ENCODE data around the gene TLK2. TPM values are rescaled to one million over a fixed set of nuclear protein-coding genes. Genes with fewer than 3 reads are reported as not detected.

The TLK2 gene
- total and polyA plus RNA-seq, 5 donors = 14.6 to 29.1 (median 27.1) TPM

DNA sequence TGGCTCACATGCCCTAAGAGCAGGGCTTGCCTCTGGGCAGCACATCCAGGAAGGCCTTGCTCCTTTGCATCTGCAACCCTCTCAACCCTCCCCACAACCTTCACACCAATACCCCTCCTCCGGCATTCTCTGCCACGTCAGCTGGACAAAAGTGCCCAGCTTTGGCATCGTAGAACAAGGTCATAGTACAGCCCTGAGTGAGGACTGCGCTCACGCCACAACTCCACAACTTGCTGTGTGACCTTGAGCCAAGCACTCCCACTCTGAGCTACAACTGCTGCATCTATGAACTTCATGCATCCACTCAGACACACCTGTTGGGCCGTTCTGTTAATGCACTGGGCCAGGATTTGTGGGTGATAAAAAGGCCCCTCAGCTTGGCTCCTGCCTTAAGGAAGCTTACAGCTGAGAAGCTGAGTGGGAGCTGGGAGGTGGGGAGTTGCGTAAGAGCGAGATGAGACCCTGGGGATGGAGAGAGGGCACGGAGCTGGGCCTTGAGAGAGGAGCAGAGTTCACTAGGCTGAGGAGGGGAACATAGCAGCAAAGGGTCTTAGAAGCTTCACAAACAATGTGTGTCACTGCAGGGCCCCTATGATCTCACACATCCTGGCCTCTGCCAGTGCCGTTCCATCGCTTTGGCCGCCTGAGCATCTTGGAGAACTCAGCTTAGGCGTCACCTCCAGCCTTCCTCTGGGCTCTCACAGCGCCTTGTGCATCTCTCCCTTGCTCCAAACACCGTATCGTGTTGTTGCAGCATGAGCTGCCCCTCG, 140.2 kb downstream of the TLK2 start:
- 70% methylated on average over 17 of the region's 17 CpGs for WGBS
- intact Hi-C loops (cut with DNase I) = no loop called here
- peak; percentile 51 to 72 (median 69) for DNase-seq

DNA sequence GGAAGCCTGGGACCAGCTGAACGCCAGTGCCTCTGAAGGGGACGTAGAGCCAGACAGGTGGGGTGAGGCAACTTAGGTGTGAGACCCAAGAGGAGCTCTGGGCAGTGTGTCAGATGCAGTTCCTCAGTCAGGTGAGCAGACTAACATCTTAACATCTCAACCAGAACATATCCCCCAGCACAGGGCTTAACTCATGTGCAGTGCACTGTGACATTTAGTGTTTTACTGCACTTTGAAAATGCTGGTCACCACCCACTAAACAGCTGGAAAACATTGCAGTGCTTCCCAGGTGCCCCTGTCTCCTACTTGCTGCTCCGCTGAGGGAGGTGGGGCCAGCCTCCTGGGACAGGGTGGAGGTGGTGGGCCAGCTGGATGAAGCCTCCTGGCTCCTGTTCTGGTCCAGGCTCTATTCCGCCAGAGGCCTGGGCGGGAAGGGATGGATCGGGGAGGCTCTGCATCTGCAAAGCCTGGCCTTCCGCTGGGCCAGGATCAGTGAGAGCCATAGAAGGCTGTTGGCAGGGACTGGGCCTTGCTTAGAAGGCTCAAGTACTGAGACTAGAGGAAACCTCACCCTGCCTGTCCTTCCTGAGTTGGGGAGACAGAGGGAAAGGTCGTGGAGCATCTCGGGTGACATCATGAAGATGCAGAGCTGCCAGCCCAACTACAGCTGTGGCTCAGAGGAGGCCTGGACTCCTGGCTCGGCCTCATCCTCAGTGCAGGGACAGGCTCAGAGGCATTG, 141.0 kb downstream of the TLK2 start:
- intact Hi-C loops (cut with DNase I) = no loop called here
- WGBS = 73% methylated on average over 10 of the region's 10 CpGs
- H3K27ac ChIP-seq (ENCODE audit: low read length) = no peak overlapping the region
- H3K27me3 ChIP-seq (ENCODE audit: control insufficient read depth, insufficient read depth) = no peaks in the 10 kb centered on the region
- H3K9me3 ChIP-seq (ENCODE audit: control insufficient read depth, low read length) = no peaks in the 10 kb centered on the region
- ATAC-seq = peak in 1 of 2 donors; percentile 34
- H3K4me1 ChIP-seq (ENCODE audit: control insufficient read depth, insufficient read depth, low read length) = peaks cover 3% of the 10 kb centered on the region
- peak in 2 of 3 donors; percentile 61 to 62 for DNase-seq
- no peak overlapping the region for H3K4me3 ChIP-seq (ENCODE audit: low read length)

More for the DNA sequence above, 140.2 kb downstream of the TLK2 start:
- H3K4me3 ChIP-seq (ENCODE audit: low read length) = no peak overlapping the region
- H3K27ac ChIP-seq (ENCODE audit: low read length) = no peak overlapping the region
- ATAC-seq = peak; percentile 47 to 61
- no peaks in the 10 kb centered on the region for H3K9me3 ChIP-seq (ENCODE audit: control insufficient read depth, low read length)
- no peaks in the 10 kb centered on the region for H3K27me3 ChIP-seq (ENCODE audit: control insufficient read depth, insufficient read depth)
- peaks cover 3% of the 10 kb centered on the region for H3K4me1 ChIP-seq (ENCODE audit: control insufficient read depth, insufficient read depth, low read length)

DNA sequence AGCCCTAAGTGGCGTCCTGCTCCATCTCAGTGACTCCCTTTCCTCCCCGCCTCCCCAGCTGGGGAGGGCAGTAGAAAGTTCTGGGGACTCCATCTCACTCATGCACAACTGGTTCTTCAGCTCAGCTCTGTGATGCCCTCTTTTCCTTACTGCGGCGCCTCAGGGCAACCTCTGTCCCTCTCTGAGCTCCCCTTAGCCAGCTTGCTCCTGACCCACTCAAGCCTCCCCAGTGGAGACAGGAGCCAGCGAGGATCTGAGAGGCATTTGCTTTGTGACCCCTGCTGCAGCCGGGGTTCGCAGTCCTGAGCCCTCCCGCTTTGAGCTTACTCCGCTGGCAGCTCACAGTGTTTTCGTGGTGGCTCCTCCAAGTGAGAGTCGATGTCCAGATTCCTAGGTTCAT, 142.6 kb downstream of the TLK2 start:
- ATAC-seq (no peak), DNase-seq (no peak)
- no peaks in the 10 kb centered on the region for H3K27me3 ChIP-seq (ENCODE audit: control insufficient read depth, insufficient read depth)
- no peak overlapping the region for H3K27ac ChIP-seq (ENCODE audit: low read length)
- H3K4me1 ChIP-seq (ENCODE audit: control insufficient read depth, insufficient read depth, low read length) = peaks cover 2% of the 10 kb centered on the region
- intact Hi-C loops (cut with DNase I) = no loop called here
- WGBS = 87% methylated on average over 11 of the region's 11 CpGs
- no peaks in the 10 kb centered on the region for H3K9me3 ChIP-seq (ENCODE audit: control insufficient read depth, low read length)
- H3K4me3 ChIP-seq (ENCODE audit: low read length) = no peak overlapping the region

DNA sequence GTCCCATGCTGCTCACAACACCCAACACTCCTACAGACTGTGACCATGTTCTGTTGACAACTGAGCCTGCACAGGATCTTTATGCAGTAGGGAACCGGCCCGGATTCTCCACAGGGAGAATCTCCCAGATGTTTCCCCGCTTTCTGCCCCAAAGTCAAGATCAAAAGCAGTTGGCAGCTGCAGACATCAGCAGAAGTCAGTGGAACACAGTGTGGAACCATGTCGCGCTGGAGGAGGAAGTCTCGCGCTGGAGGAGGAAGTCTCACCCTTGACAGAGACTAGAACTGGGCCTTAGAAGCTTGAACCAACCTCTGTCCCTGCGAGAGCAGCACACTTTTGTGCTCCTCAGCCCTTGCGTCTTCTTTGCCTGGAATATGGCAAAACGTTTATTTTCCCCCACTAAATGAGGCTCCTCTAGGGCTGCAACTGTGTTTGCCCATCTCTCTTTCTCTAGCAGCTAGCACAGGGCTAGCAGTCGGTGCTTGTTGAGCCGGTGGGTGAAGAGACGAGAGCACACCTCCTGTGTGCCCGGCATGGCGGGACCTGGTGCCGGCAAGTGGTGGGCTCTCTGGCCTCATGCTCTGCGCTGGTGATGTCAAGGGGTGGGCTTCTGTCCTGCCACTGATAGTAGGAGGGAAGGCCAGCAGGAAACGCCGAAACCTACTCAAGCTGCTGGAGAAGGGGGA, 146.7 kb downstream of the TLK2 start:
- peak in 1 of 3 donors; percentile 52 for DNase-seq
- no peaks in the 10 kb centered on the region for H3K9me3 ChIP-seq (ENCODE audit: control insufficient read depth, low read length)
- peak overlapping the region; percentile 10 for H3K27ac ChIP-seq (ENCODE audit: low read length)
- intact Hi-C loops (cut with DNase I) = no loop called here
- no peak for ATAC-seq
- H3K27me3 ChIP-seq (ENCODE audit: control insufficient read depth, insufficient read depth) = no peaks in the 10 kb centered on the region
- 86% methylated on average over 19 of the region's 19 CpGs for WGBS
- H3K4me3 ChIP-seq (ENCODE audit: low read length) = no peak overlapping the region
- peaks cover 2% of the 10 kb centered on the region for H3K4me1 ChIP-seq (ENCODE audit: control insufficient read depth, insufficient read depth, low read length)

DNA sequence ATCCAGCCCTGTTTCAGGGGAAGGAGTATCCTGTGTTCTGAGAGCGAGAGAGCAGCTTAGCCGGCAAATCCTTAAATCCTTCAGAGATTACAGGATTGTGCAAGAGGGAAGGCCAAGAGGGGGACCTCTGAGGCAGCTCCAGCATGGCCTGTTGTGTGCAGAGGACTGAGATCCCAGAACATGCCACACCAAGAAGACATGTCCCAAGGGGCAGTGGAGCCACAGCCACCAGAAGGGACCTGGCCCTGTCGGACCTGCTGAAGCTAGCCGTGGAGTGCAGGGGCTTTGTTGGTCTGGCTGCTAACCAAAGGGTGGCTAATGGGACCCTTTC, 147.2 kb downstream of the TLK2 start:
- WGBS = 65% methylated on average over 4 of the region's 4 CpGs
- intact Hi-C loops (cut with DNase I) = no loop called here
- Histone ChIP-seq H3K4me3 (ENCODE audit: low read length) (no peak overlapping the region), H3K4me1 (ENCODE audit: control insufficient read depth, insufficient read depth, low read length) (peaks cover 2% of the 10 kb centered on the region), H3K27ac (ENCODE audit: low read length) (no peak overlapping the region), H3K9me3 (ENCODE audit: control insufficient read depth, low read length) (no peaks in the 10 kb centered on the region), H3K27me3 (ENCODE audit: control insufficient read depth, insufficient read depth) (no peaks in the 10 kb centered on the region)
- ATAC-seq (peak; percentile 9 to 30), DNase-seq (peak in 2 of 3 donors; percentile 57 to 68)

DNA sequence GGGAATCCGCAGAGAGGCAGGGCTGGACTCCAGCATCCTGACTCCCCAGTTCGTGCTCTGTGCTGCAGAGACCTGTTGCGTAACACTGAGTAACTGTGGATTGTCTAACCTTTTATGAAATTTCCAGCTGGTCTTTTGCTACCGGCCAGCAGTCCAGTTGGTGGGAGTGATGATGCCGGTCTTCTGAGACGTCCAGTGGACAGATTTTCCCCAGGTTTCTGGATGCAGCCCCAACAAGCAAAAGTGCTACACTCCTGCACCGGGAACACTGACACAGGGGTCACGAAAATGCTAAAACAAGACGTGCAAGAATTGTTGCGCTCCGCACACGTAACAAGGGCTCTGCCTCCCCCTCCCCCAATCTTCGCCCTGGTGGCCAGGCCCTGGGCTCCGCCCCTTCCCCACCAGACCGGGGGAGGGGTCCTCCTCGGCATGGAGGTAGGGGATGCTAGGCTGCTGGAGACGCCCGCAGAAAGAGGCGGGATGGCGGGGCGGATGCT, 148.1 kb downstream of the TLK2 start:
- H3K4me1 ChIP-seq (ENCODE audit: control insufficient read depth, insufficient read depth, low read length) = peaks cover 2% of the 10 kb centered on the region
- peak overlapping the region; percentile 66 for H3K27ac ChIP-seq (ENCODE audit: low read length)
- peak; percentile 67 to 75 for ATAC-seq
- 8% methylated on average over 21 of the region's 21 CpGs for WGBS
- no peaks in the 10 kb centered on the region for H3K9me3 ChIP-seq (ENCODE audit: control insufficient read depth, low read length)
- intact Hi-C loops (cut with DNase I) = no loop called here
- H3K4me3 ChIP-seq (ENCODE audit: low read length) = peak overlapping the region; percentile 51
- peak; percentile 81 to 87 (median 82) for DNase-seq
- H3K27me3 ChIP-seq (ENCODE audit: control insufficient read depth, insufficient read depth) = no peaks in the 10 kb centered on the region

DNA sequence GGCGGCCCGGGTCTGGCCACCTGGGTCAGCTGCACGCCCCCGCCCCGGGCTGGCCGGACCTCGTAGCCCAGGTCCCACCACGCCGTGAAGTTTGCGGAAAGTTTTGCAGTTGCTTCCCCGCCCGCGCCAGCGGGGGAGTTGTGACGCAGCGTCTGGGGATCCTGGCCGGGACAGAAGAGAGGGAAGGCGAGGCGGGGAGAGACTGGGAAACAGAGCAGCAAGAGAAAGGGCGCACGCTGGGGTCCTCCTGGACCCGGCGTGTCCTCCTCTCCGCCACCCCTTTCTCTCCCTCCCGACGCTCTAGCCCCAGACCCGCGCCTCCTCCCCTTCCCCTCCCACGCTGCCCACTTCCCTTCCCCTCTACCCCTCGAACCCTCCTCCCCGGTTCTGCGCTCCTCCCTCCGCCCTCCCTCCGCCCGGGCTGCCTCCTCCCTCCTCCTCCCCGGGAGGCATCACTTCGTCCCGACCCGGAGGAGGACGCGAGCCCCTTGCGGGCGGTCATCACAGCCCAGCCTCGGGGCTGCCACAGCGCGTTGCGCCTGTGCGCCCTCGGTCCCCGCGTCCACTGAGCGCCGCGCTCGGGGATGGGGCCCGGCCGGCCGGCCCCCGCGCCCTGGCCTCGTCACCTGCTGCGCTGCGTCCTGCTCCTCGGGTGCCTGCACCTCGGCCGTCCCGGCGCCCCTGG, 148.7 kb downstream of the TLK2 start, which contains the start of gene MRC2:
MRC2 (plus strand) TSS at position 452 of the 685 bp plus-strand sequence; CDS start at position 585, 133 bp downstream.
- peak; percentile 73 to 75 for ATAC-seq
- under 1% methylated on average over 67 of the region's 68 CpGs for WGBS
- intact Hi-C loops (cut with DNase I) = no loop called here

DNA sequence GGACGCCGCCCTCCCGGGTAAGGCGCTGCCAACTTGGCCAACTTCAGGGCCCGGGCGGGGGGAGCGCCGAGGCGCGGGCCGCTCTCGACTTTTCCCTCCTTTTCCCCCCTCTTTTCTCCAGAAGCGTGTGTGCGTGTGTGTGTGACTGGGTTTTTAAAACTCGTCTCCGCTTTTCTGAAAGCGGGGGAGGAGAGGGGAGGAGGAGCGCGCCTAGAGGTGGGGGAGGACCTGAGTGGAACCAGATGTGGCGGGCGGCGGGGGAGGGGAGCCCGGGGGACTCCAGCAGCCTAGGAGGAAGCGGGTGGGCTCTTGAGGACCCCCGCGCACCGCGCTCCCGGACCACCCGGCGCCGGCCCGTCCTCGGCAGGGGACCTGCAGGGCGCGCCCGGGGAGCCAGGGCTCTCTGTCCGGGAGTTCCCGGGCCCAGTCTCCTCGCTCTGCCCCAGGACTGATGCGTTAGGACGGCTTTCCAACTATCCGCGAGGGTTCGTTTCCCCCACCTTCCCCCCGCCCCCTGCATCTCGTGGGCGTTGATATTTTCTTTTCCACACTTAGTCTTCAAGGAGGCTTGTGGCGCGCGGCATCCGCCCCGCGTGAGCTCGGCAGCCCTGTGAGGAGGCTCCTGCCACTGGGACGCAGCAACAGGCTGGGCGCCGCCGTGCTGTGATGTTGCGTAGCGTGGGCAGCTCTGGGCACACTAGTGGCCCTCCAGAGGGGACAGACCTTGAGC, 149.4 kb downstream of the TLK2 start:
- DNase-seq (peak; percentile 70 to 87 (median 85)), ATAC-seq (peak; percentile 11 to 38)
- intact Hi-C loops (cut with DNase I) = no loop called here
- 3% methylated on average over 61 of the region's 61 CpGs for WGBS
- H3K4me1 ChIP-seq (ENCODE audit: control insufficient read depth, insufficient read depth, low read length) = peaks cover 2% of the 10 kb centered on the region
- H3K27ac ChIP-seq (ENCODE audit: low read length) = peak overlapping the region; percentile 57
- H3K4me3 ChIP-seq (ENCODE audit: low read length) = peak overlapping the region; percentile 51
- H3K9me3 ChIP-seq (ENCODE audit: control insufficient read depth, low read length) = no peaks in the 10 kb centered on the region
- no peaks in the 10 kb centered on the region for H3K27me3 ChIP-seq (ENCODE audit: control insufficient read depth, insufficient read depth)

More for the DNA sequence above, 148.7 kb downstream of the TLK2 start, which contains the start of gene MRC2:
- peak within 1 kb of the TSS; percentile 51 for H3K4me3 ChIP-seq (ENCODE audit: low read length)
- no peaks in the 10 kb centered on the region for H3K27me3 ChIP-seq (ENCODE audit: control insufficient read depth, insufficient read depth)
- peak within 1 kb of the TSS; percentile 66 for H3K27ac ChIP-seq (ENCODE audit: low read length)
- no peaks in the 10 kb centered on the region for H3K9me3 ChIP-seq (ENCODE audit: control insufficient read depth, low read length)
- peaks cover 2% of the 10 kb centered on the region for H3K4me1 ChIP-seq (ENCODE audit: control insufficient read depth, insufficient read depth, low read length)
- DNase-seq = peak; percentile 88 to 93 (median 92)

DNA sequence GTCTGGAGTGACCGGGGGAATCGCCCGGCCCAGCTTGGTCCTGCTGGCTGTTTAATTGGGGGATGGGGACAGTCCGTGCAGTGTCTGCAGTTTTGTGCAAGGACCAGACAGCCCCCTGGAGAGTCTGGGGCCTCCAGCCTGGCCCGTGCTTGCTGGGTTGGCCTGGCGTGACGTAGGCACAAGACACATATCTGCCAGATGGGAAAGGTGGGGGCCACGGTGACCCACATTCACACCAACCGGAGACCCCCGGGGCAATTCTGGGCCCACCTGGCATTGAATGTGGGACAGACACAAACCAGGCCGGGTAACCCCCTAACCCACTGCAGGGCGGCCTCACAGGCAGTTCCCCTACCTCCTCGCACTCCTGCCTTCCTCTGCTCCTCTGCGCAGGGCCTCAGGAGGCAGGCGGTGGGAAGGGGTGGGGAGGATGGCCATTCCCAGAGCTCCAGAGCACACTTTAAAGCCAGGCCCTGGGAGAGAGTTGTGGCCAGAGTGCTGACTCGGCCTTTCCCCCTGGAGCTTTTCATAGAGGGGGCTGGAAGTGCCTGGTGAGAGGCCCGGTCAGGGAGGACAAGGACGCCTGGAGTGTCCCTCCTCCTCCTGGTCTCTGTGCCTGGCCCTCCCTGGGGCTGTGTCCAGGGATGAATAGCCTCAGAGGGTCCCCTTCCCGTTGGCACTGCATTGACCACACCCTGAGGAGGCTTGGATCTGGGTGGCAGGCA, 150.4 kb downstream of the TLK2 start:
- 46% methylated on average over 19 of the region's 19 CpGs for WGBS
- intact Hi-C loops (cut with DNase I) = no loop called here

More for the DNA sequence above, 150.4 kb downstream of the TLK2 start:
- ATAC-seq = peak; percentile 3 to 25
- H3K4me3 ChIP-seq (ENCODE audit: low read length) = peak overlapping the region; percentile 51
- DNase-seq = peak; percentile 74 to 81 (median 81)
- no peaks in the 10 kb centered on the region for H3K27me3 ChIP-seq (ENCODE audit: control insufficient read depth, insufficient read depth)
- H3K27ac ChIP-seq (ENCODE audit: low read length) = no peak overlapping the region
- no peaks in the 10 kb centered on the region for H3K9me3 ChIP-seq (ENCODE audit: control insufficient read depth, low read length)
- H3K4me1 ChIP-seq (ENCODE audit: control insufficient read depth, insufficient read depth, low read length) = peaks cover 2% of the 10 kb centered on the region

Data from right cardiac atrium (tissue), 5 donors.